ENCODE measurements around the gene ITFG1.

GRCh38 chr16:47284999-47285398 lies 175.9 kb downstream of the ITFG1 start:
- TF ChIP-seq ZBTB33 (CRISPR knock-in tag; IDR thresholded peaks at IDR 0.05), result no peak
- no peak for TF ChIP-seq NCOA1 (IDR thresholded peaks at IDR 0.05; ENCODE audit: low read depth)
- TF ChIP-seq MAFF (IDR thresholded peaks at IDR 0.05; ENCODE audit: low read length), result no peak
- no peak for TF ChIP-seq ZNF318 (IDR thresholded peaks at IDR 0.05; ENCODE audit: borderline replicate concordance in 1 of 2, low read depth in 1 of 2)
- no peak for TF ChIP-seq TAL1 (IDR thresholded peaks at IDR 0.05)
- no peak for TF ChIP-seq MEF2D (tag; conservative IDR thresholded peaks at IDR 0.05; ENCODE audit: low read depth)
